T-helper 2 cell treated with Interferon-gamma antibody and Interleukin-4, amounts not matched to agents 5 μg/mL and 100 μg/mL, for 36 hours (primary cell): ENCODE results near the gene ANKS1B.

Experiments
- DNase-seq: peaks from one replicate; pipeline ENCODE4 v3.0.0; 2021; ENCODE audit warnings: low spot score
- H3K27ac Mint-ChIP-seq: one replicate; pipeline ENCODE4 v1.8.0; 2021; ENCODE audit warnings: mild to moderate bottlenecking, mixed read lengths
- H3K27me3 Mint-ChIP-seq: one replicate; pipeline ENCODE4 v1.8.0; 2021; ENCODE audit warnings: low read depth, mixed read lengths
- H3K36me3 Mint-ChIP-seq: one replicate; pipeline ENCODE4 v1.8.0; 2021; ENCODE audit warnings: low read depth, mixed read lengths
- H3K4me1 Mint-ChIP-seq: one replicate; pipeline ENCODE4 v1.8.0; 2021; ENCODE audit warnings: low read depth, mixed read lengths
- H3K4me3 Mint-ChIP-seq: one replicate; pipeline ENCODE4 v1.8.0; 2022; ENCODE audit warnings: mild to moderate bottlenecking, moderate library complexity, mixed read lengths
- H3K9me3 Mint-ChIP-seq: one replicate; pipeline ENCODE4 v1.8.0; 2021; ENCODE audit warnings: mixed read lengths

ANKS1B gene

DNA sequence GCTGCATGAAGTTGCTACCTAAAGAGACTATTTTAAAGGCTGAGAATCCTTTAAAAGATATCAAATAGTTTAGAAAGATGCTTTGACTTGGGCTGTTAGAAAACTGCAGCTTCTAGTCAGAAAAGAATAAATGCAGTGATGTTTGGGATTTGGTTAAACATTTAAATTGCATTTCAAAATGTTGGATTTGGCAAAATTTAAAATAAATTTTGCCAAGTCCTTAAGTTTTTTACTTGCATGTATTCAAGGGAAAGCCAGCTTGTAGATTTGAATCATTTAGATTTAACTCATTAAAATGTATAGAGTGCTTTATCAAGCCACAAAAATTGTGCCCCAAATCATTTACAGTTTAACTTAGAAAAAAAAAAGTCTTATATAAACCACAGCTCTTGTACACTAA, 109.7 kb downstream of the ANKS1B start:
- no peaks in the 10 kb centered on the region for H3K36me3 Mint-ChIP-seq
- peaks cover 6% of the 10 kb centered on the region for H3K9me3 Mint-ChIP-seq
- H3K4me3 Mint-ChIP-seq, result no peak overlapping the region
- no peak overlapping the region for H3K27ac Mint-ChIP-seq
- H3K4me1 Mint-ChIP-seq, result no peaks in the 10 kb centered on the region
- no peaks in the 10 kb centered on the region for H3K27me3 Mint-ChIP-seq
- DNase-seq, result no peak

DNA sequence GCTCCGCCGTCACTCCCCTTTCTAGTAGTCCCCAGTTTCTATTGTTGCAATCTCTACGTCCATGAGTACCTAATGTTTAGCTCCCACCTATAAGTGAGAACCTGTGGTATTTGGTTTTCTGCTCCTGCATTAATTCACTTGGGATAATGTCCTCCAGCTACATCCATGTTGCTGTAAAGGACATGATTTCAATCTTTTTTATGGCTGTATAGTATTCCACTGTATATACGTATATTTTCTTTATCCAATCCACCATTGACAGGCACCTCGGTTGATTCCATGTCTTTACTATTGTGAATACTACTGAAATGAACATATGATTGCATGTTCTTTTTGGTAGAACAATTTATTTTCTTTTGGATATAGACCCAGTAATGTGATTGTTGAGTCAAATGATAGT, 114.7 kb downstream of the ANKS1B start:
- H3K36me3 Mint-ChIP-seq, result no peaks in the 10 kb centered on the region
- H3K4me3 Mint-ChIP-seq, result no peak overlapping the region
- no peak for DNase-seq
- no peaks in the 10 kb centered on the region for H3K4me1 Mint-ChIP-seq
- H3K9me3 Mint-ChIP-seq, result peaks cover 9% of the 10 kb centered on the region
- H3K27me3 Mint-ChIP-seq, result no peaks in the 10 kb centered on the region
- H3K27ac Mint-ChIP-seq, result no peak overlapping the region

- no peak for DNase-seq
- no peaks in the 10 kb centered on the region for H3K27me3 Mint-ChIP-seq
- no peaks in the 10 kb centered on the region for H3K4me1 Mint-ChIP-seq
- no peak overlapping the region for H3K27ac Mint-ChIP-seq
- no peaks in the 10 kb centered on the region for H3K36me3 Mint-ChIP-seq
- H3K4me3 Mint-ChIP-seq, result no peak overlapping the region
- H3K9me3 Mint-ChIP-seq, result no peaks in the 10 kb centered on the region
These were observed 123.0 kb downstream of the ANKS1B start for GRCh38 chr12:99861731-99862130.

GRCh38 chr12:99859126-99859525, 125.6 kb downstream of the ANKS1B start:
- Mint-ChIP-seq H3K9me3 (no peaks in the 10 kb centered on the region), H3K27ac (no peak overlapping the region), H3K36me3 (no peaks in the 10 kb centered on the region), H3K4me3 (no peak overlapping the region), H3K4me1 (no peaks in the 10 kb centered on the region), H3K27me3 (no peaks in the 10 kb centered on the region)
- no peak for DNase-seq

- DNase-seq, result no peak
- Mint-ChIP-seq H3K36me3 (no peaks in the 10 kb centered on the region), H3K27ac (no peak overlapping the region), H3K27me3 (no peaks in the 10 kb centered on the region), H3K4me1 (no peaks in the 10 kb centered on the region), H3K9me3 (no peaks in the 10 kb centered on the region), H3K4me3 (no peak overlapping the region)
These were observed 132.1 kb downstream of the ANKS1B start for GRCh38 chr12:99852666-99853065.

DNA sequence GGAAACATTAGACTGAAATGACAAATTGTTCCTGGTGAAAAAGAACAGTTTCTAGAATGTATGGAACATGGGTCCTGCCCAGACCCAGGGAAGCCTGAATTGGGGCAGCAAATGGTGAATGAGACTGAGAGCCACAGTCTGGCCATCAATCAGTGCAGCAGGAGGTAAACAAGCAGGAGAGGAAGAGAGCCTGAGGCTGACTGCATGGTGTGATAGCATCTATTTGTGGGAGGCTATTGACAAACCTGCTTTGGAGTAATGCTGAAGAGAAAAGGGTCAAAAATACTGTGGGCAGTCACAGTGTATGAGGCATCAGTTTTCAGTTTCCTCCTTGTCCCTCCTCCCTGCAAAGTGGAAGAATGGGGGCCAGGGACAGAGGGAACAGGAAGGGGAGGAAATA, 136.8 kb downstream of the ANKS1B start:
- Mint-ChIP-seq H3K36me3 (no peaks in the 10 kb centered on the region), H3K9me3 (no peaks in the 10 kb centered on the region), H3K4me3 (no peak overlapping the region), H3K27me3 (no peaks in the 10 kb centered on the region), H3K4me1 (no peaks in the 10 kb centered on the region), H3K27ac (no peak overlapping the region)
- DNase-seq, result no peak

DNA sequence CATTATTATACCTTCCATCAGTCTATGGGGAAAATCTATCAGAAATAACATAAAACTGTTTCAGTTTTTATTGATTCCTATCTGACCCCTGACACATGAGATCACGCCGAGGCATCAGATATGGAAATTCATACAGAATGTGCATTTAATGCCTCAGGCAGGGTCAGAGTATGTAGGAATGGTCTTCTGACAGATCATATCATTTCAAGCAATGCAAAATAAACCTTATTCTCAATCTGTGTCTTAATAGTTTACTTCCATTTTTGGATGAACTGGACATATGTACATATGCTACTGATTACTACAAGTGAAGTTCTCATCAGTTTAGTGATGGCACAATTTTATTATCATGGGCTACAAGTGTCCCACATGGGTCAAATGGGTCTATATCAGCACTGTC, 150.0 kb downstream of the ANKS1B start:
- Mint-ChIP-seq H3K36me3 (no peaks in the 10 kb centered on the region), H3K9me3 (no peaks in the 10 kb centered on the region), H3K27me3 (no peaks in the 10 kb centered on the region), H3K27ac (no peak overlapping the region), H3K4me3 (no peak overlapping the region), H3K4me1 (no peaks in the 10 kb centered on the region)
- no peak for DNase-seq

GRCh38 chr12:99833397-99833796, 151.3 kb downstream of the ANKS1B start:
- Mint-ChIP-seq H3K9me3 (no peaks in the 10 kb centered on the region), H3K4me1 (no peaks in the 10 kb centered on the region), H3K4me3 (no peak overlapping the region), H3K27me3 (no peaks in the 10 kb centered on the region), H3K36me3 (no peaks in the 10 kb centered on the region), H3K27ac (no peak overlapping the region)
- DNase-seq, result no peak

GRCh38 chr12:99824900-99825542, 159.7 kb downstream of the ANKS1B start:
- Mint-ChIP-seq H3K27ac (no peak overlapping the region), H3K4me3 (no peak overlapping the region), H3K36me3 (no peaks in the 10 kb centered on the region), H3K9me3 (no peaks in the 10 kb centered on the region), H3K4me1 (no peaks in the 10 kb centered on the region), H3K27me3 (no peaks in the 10 kb centered on the region)
- DNase-seq, result no peak

GRCh38 chr12:99822273-99822672, 162.5 kb downstream of the ANKS1B start:
- no peaks in the 10 kb centered on the region for H3K4me1 Mint-ChIP-seq
- no peak for DNase-seq
- H3K27ac Mint-ChIP-seq, result no peak overlapping the region
- H3K9me3 Mint-ChIP-seq, result no peaks in the 10 kb centered on the region
- no peaks in the 10 kb centered on the region for H3K27me3 Mint-ChIP-seq
- H3K4me3 Mint-ChIP-seq, result no peak overlapping the region
- H3K36me3 Mint-ChIP-seq, result no peaks in the 10 kb centered on the region

GRCh38 chr12:99810718-99811593, 173.8 kb downstream of the ANKS1B start:
- DNase-seq, result no peak
- H3K27me3 Mint-ChIP-seq, result no peaks in the 10 kb centered on the region
- no peaks in the 10 kb centered on the region for H3K4me1 Mint-ChIP-seq
- H3K36me3 Mint-ChIP-seq, result no peaks in the 10 kb centered on the region
- H3K4me3 Mint-ChIP-seq, result no peak overlapping the region
- H3K27ac Mint-ChIP-seq, result no peak overlapping the region
- no peaks in the 10 kb centered on the region for H3K9me3 Mint-ChIP-seq

DNA sequence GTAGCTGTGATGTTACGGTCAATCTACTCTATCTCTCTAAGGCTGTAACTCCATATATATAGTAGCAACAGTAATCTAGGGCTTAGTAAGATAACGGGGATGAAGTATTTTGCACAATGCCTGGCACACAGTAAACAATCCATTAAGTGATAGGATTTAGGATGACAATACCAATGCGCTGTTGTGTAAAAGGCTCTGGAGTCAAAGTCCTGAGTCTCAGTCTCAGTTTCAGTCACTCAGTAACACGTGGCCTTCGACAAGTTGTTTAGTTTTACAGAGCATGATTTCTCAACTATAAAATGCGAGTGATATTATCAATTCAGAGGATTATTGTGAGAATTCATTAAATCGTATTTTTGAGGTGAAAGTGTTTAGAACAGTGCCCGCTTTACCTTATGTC, 174.8 kb downstream of the ANKS1B start:
- Mint-ChIP-seq H3K4me1 (no peaks in the 10 kb centered on the region), H3K9me3 (no peaks in the 10 kb centered on the region), H3K4me3 (no peak overlapping the region), H3K27me3 (no peaks in the 10 kb centered on the region), H3K36me3 (no peaks in the 10 kb centered on the region), H3K27ac (no peak overlapping the region)
- no peak for DNase-seq

DNA sequence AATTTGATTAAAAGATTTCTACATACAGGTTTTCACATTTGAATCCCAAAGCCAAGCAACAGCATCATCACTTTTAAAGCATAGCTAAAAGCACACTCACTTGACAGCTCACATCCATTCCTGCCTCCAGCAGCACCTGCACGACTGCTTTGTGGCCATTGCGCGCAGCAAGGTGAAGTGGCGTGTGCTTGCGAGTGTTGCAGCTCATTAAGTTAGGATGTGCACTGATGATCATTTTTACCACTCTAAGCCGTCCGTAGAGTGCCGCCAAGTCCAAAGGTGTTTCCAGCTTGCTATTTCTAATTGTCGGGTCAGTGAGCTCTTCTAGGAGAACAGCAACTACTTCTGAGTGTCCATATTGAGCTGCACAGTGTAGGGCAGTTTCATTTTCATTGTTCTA, 178.4 kb downstream of the ANKS1B start:
- no peaks in the 10 kb centered on the region for H3K36me3 Mint-ChIP-seq
- DNase-seq, result no peak
- no peaks in the 10 kb centered on the region for H3K4me1 Mint-ChIP-seq
- no peak overlapping the region for H3K4me3 Mint-ChIP-seq
- H3K9me3 Mint-ChIP-seq, result no peaks in the 10 kb centered on the region
- no peak overlapping the region for H3K27ac Mint-ChIP-seq
- H3K27me3 Mint-ChIP-seq, result no peaks in the 10 kb centered on the region

- no peaks in the 10 kb centered on the region for H3K4me1 Mint-ChIP-seq
- H3K27ac Mint-ChIP-seq, result no peak overlapping the region
- H3K27me3 Mint-ChIP-seq, result no peaks in the 10 kb centered on the region
- no peak for DNase-seq
- H3K36me3 Mint-ChIP-seq, result no peaks in the 10 kb centered on the region
- no peaks in the 10 kb centered on the region for H3K9me3 Mint-ChIP-seq
- H3K4me3 Mint-ChIP-seq, result no peak overlapping the region
These were observed 180.0 kb downstream of the ANKS1B start for GRCh38 chr12:99804715-99805114.
